GM18520 (cell line): ENCODE measurements around the gene GNPDA1.

Source experiments
- ATAC-seq: cut with Tn5 transposase; IDR thresholded peaks from one replicate; pipeline ENCODE4 v1.9.1; 2021; ENCODE audit not compliant: unreplicated experiment

Gene GNPDA1

GRCh38 chr5:141995656-141996055, 17.2 kb downstream of the GNPDA1 start:
- ATAC-seq = no peak

- ATAC-seq = no peak
Measured at GRCh38 chr5:141994511-141995136, 18.2 kb downstream of the GNPDA1 start.

GRCh38 chr5:141992349-141992963, 20.4 kb downstream of the GNPDA1 start:
- ATAC-seq = peak; percentile 65

- ATAC-seq = no peak
Measured at GRCh38 chr5:141989720-141990119, 23.1 kb downstream of the GNPDA1 start.

GRCh38 chr5:141986072-141986471, 26.8 kb downstream of the GNPDA1 start:
- no peak for ATAC-seq

- no peak for ATAC-seq
Measured at GRCh38 chr5:141982626-141983025, 30.2 kb downstream of the GNPDA1 start.

- ATAC-seq = no peak
Measured at GRCh38 chr5:141978389-141978788, 34.4 kb downstream of the GNPDA1 start.

GRCh38 chr5:141976176-141976575, 36.7 kb downstream of the GNPDA1 start:
- ATAC-seq = no peak

- ATAC-seq = no peak
Measured at GRCh38 chr5:141973871-141974595, 38.8 kb downstream of the GNPDA1 start.

- ATAC-seq = peak; percentile 60
Measured at GRCh38 chr5:141969783-141970771, 42.8 kb downstream of the GNPDA1 start.

- peak; percentile 87 for ATAC-seq
Measured at GRCh38 chr5:141968914-141969608, 43.8 kb downstream of the GNPDA1 start, which contains the start of gene RNF14. Gene RNF14 (plus strand): TSS chr5:141969105. CDS start chr5:141973589, 4,484 bp downstream.

GRCh38 chr5:141966963-141967333, 45.9 kb downstream of the GNPDA1 start:
- no peak for ATAC-seq

- no peak for ATAC-seq
Measured at GRCh38 chr5:141966275-141966962, 46.4 kb downstream of the GNPDA1 start.

GRCh38 chr5:141965071-141965470, 47.8 kb downstream of the GNPDA1 start:
- no peak for ATAC-seq

- ATAC-seq = no peak
Measured at GRCh38 chr5:141963701-141964100, 49.1 kb downstream of the GNPDA1 start.

- ATAC-seq = no peak
Measured at GRCh38 chr5:141961466-141961865, 51.4 kb downstream of the GNPDA1 start.

GRCh38 chr5:141960449-141961323, 52.1 kb downstream of the GNPDA1 start:
- ATAC-seq = peak; percentile 91

- ATAC-seq = no peak
Measured at GRCh38 chr5:141960018-141960417, 52.8 kb downstream of the GNPDA1 start.
